ENCODE data around the gene SCFD1.
"Not testable (repeated sequence)": the region's sequence is repeated elsewhere in the genome, so short reads cannot be mapped to it uniquely, and the experiment has no call there.

SCFD1 gene

DNA sequence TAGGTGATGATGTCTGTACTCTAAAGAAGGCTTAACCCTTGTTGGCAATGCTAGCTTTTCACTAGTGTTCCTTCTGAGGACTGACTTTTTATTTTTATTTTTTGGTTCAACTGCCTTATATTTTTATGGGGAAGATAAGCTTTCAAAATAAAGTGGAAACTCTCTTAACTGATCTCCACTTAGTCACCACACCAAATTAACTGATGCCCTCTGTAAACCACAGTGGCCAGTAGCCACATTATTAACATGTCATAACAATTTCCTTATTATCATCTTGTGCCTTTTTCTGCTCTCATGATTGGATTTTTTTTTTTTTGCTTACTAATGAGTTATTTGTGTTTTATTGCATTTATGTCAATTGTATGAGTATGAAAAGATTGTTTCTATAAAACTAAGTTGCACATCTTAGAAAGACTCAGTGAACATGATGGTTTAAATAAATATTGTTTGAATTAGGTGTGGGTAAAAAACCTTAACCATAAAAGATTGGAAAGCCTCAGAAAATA, 56.9 kb downstream of the SCFD1 start:
- DNase-seq (ENCODE audit: low read depth): no peak

DNA sequence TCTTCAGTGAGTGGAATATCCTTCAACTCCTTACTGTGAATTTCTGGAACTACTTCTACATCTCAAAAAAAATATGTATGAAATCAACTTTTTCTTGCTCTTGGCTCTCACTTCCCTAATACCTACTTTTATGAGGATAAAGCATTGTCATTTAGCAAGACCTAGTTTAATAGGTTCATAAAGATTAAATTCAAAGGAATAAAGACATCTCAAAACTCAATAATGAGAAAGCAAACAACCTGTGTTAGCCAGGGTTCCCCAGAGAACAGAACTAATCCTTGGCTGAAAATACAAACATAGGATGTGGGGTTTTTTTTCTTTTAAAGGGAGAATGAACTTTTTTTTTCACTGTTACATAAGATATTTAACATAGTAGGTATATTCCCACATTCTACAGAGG, 57.9 kb downstream of the SCFD1 start:
- no peak for DNase-seq (ENCODE audit: low read depth)

DNA sequence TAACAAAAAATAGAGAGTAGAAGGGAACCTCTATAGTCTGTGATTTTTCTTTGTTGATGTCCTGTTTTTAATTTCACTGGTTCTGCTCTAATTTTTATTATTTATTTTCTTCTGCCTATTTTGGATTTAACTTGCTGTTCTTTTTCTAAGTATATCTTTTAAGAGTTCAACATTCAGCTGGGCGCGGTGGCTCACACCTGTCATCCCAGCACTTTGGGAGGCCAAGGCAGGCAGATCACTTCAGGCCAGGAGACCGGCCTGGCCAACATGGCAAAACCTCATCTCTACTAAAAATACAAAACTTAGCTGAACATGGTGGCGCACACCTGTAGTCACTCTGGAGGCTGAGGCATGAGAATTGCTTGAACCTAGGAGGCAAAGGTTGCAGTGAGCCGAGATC, 58.7 kb downstream of the SCFD1 start:
- not testable (repeated sequence) for DNase-seq (ENCODE audit: low read depth)

GRCh38 chr14:30681752-30682355, 59.7 kb downstream of the SCFD1 start:
- DNase-seq (ENCODE audit: low read depth): no peak

GRCh38 chr14:30690487-30691355, 68.6 kb downstream of the SCFD1 start:
- not testable (repeated sequence) for DNase-seq (ENCODE audit: low read depth)

DNA sequence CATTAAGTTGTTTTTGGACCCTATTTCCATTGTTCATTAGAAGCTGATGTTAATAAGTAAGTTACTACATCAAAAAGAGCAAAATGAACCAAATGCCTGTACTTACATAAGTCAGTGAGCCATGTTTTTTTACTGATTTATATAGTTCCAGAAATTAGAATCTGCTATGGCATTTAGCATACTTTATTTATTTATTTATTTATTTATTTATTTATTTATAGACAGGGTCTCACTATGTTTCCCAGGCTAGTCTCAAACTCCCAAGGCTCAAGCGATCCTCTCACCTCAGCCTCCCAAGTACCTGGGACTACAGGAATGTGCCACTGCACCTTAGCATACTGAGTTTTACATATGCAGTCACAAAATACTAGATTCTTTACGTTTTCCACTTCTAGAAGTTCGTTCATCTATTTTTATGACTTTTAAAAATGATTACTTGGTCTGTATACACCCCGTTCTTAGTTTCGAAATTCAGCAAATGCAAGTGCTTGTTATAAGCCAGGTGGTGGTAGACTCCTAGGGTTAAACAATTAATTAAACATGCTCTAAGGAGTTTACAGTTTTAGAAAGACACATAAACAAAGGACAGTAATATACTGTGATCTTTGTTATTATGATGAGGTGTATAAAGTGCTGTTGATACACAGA, 69.8 kb downstream of the SCFD1 start:
- DNase-seq (ENCODE audit: low read depth): no peak

GRCh38 chr14:30692669-30693068, 70.5 kb downstream of the SCFD1 start:
- DNase-seq (ENCODE audit: low read depth): no peak

GRCh38 chr14:30698463-30698862, 76.3 kb downstream of the SCFD1 start:
- no peak for DNase-seq (ENCODE audit: low read depth)

DNA sequence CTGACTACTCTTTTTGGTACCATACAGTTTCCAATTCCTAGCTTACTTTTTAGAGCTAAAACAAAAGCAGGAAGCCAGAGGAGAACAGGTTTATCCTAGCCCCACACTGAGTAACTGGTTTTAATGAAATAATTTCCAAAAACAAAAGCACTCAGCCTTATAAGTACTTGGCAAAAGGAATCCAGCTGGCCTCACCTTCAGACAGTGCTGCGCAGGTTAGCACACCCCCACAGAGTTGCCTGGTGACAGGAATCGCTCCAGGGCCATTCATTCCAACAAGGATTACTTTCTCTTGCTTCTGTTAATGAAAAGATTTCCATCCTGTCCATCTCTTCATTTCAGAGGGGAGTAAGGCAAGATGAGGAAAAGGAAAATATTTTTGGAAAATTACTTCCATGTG, 84.6 kb downstream of the SCFD1 start:
- no peak for DNase-seq (ENCODE audit: low read depth)

DNA sequence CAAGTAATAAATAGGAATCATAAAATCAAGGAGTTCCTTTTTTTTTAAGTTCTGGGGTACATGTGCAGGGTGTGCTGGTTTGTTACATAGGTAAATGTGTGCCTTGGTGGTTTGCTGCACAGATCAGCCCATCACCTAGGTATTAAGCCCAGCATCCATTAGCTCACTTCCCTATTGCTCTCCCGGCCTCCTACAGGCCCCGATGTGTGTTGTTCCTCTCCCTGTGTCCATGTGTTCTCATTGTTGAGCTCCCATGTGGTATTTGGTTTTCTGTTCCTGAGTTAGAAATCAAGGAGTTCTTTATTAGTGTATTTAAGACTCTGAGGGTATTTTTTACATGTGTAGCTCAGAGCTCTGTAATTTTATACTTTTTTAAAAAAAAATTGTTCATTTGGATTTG, 86.0 kb downstream of the SCFD1 start:
- no peak for DNase-seq (ENCODE audit: low read depth)

DNA sequence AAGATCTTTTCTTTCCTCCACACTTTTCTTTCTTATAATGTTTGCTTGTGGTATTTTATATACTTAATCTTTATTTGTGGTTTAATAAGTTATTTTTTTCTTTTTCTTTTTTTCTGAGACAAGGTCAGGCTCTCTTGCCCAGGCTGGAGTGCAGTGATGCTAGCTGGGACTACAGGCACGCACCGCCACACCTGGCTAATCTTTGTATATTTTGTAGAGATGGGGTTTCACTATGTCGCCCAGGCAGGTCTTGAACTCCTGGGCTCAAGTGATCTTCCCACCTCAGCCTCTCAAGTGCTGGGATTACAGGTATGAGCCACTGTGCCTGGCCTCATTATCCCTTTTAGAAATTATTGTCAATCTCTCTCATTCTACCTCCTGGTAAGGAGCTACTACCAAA, 87.1 kb downstream of the SCFD1 start:
- no peak for DNase-seq (ENCODE audit: low read depth)

DNA sequence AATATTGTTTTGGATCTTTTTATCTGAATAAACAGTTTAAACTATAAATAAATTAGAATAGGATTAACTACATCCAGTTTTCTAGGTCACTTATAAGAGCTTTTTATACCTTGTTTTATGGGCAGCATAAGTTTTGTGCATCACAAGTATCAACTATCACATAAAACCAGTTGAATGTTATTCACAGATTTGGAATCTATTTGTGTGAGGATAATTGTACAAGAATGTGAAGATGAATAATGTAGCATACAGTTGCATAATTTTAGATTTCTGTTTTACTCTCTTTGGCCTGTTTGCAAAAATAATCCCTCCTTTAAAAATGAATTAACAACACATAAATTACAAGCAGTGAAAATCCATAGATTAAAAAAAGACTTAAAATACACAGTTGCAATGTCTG, 88.8 kb downstream of the SCFD1 start:
- DNase-seq (ENCODE audit: low read depth): no peak

DNA sequence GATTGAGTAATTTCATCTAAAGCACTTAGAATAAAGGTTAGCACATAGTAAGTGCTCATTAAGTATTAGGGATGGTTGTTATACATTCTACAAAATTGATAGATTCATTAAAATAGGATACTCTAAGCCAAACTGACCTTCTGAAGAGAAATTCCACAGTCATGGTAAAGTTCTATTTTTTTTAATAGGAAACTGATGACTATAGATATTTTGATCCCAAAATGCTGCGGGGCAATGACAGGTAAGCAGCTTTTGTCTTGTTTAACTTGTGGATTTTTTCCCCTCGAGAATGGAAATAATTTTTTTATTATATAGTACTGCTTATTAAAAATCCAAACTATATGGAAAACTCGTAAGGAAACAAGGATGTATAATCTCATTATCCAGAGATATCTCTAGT, 97.0 kb downstream of the SCFD1 start:
- no peak for DNase-seq (ENCODE audit: low read depth)

DNA sequence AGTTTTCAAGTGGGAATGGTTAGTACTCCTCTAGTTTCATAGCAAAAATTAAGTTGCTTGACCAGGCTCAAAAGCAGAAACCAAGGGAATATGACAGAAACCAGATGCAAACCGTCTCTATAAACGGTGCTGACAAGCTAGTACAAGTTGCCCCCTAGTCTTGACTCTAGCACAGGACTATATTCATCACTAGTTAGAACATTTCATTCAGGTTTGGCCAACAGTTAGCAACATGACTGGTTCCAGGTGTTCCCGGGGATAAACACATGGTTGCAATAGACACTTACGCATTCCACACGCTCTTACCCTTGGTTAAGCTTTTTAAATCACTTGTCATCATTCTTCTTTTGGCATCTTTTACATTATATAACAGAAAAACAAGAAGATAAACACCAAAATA, 103.6 kb downstream of the SCFD1 start:
- no peak for DNase-seq (ENCODE audit: low read depth)

- no peak for DNase-seq (ENCODE audit: low read depth)
Observed at GRCh38 chr14:30728471-30728870, 106.4 kb downstream of the SCFD1 start.

DNA sequence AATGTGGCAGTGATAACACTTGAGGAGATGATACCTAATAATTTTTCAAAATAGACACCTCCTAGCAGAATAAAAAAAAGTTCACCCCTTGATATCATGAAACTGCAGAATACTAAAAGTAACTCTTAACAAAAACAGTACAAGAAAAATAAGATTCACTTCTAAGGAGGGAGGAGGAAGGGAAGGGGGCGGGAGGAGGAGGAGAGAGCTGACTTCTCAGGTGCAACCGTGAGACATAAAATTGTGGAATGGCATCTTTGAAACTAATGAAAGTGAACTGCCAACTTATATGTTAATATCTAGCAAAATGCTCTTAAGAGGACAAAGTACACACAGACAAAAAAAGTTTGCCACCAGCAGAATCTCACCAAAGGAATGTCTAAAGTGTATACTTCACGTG, 115.8 kb downstream of the SCFD1 start:
- no peak for DNase-seq (ENCODE audit: low read depth)

DNA sequence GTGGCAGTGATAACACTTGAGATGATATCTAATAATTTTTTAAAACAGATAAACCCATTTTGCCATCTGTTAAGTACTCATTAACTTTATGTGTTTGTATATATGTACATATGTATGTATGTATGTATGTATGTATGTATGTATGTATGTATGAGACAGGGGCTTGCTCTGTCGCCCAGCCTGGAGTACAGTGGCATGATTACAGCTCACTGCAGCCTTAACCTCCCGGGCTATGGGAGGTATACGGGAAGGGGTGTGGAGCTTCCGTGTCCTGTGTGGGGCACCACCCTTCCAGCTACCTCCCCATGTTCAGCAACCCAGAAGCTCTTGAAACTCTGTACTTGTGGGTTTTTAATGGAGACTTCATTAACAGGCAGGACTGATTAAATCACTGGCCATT, 116.9 kb downstream of the SCFD1 start:
- DNase-seq (ENCODE audit: low read depth): no peak

DNA sequence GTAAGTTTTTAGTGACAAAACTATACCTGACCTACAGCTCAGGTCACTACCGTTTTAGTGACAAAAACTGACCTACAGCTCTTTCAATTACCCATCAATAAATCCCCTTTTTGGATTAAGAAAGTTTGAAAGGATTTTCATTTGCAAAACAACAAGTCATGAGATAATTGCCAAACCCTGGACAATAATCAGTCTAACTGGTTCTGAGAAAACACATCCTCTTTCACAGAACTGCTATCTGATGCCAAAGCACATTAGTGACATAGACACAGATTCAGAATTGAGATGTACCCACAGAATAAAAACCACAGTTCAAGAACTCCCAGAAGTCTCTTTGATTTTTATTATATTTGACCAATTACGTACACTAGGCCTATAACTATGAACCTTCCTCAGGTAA, 126.2 kb downstream of the SCFD1 start:
- no peak for DNase-seq (ENCODE audit: low read depth)

DNA sequence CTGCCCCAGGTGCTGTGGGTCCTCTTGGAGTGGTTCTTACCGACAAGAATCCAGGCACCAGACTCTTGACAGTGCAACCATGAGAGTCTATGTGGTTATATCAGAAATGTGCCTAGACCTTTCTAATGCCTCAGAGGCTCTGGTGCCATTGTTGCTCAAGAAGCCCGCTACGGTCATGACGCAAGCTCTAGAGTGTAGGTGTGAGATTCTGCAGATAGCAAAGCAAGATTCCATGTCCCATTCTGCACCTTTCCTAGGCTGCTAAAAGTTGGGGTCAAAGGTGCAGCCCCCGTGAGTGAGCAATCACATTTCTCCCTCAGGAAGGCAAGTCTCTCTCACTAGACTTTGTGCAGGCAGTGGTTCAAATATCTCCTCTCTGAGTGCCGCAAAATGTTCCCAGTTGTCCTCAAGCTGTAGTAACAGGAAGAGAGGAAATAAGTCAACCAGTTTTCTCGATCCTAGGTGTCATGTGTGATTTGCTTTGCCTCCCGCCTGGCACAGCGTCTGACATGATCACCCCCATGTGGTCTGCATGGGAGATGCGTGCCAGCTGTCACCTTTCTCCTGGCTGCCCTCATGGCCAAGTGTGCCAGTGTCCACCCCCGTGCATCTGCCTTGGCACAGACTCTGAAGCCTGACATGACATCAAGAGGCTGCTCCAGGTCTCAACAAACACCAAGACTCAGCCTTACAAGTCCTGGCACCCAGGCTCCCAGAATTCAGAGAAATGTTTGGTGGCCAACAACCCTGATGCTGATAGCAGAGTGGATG, 129.7 kb downstream of the SCFD1 start:
- DNase-seq (ENCODE audit: low read depth): no peak

GRCh38 chr14:30753452-30753851, 131.3 kb downstream of the SCFD1 start:
- DNase-seq (ENCODE audit: low read depth): no peak

GRCh38 chr14:30754778-30755177, 132.7 kb downstream of the SCFD1 start:
- DNase-seq (ENCODE audit: low read depth): no peak

- DNase-seq (ENCODE audit: low read depth): no peak
Observed at GRCh38 chr14:30756594-30756993, 134.5 kb downstream of the SCFD1 start.
